Calu3 (cell line): ENCODE measurements around the gene UNC5C. TPM values are rescaled to one million over a fixed set of nuclear protein-coding genes. Genes with fewer than 3 reads are reported as not detected.

ENCODE experiments used
- BruUV-seq: library from RNA; stranded (reverse); fragments of 400-500 nt; replicated peaks from 2 replicates; lab custom pipeline; 2021; lab: Mats Ljungman, UMichigan
- CTCF ChIA-PET: fragments of 300-600 bp; sonication (Branson Sonifier 250); formaldehyde crosslinking; loops from one replicate; lab custom pipeline; 2022; ENCODE audit warnings: antibody characterized with exemption; lab: Charles Lee
- DNase-seq: peaks from one replicate; pipeline ENCODE4 v3.0.0; 2022
- H3K27ac Mint-ChIP-seq: one replicate; pipeline ENCODE4 v1.8.0; 2022; ENCODE audit warnings: mixed read lengths; ENCODE audit not compliant: unreplicated experiment
- H3K27me3 Mint-ChIP-seq: one replicate; pipeline ENCODE4 v1.8.0; 2022; ENCODE audit warnings: mixed read lengths; ENCODE audit not compliant: unreplicated experiment
- H3K36me3 Mint-ChIP-seq: one replicate; pipeline ENCODE4 v1.8.0; 2022; ENCODE audit warnings: mild to moderate bottlenecking, moderate library complexity, mixed read lengths; ENCODE audit not compliant: insufficient read depth, unreplicated experiment
- H3K4me1 Mint-ChIP-seq: one replicate; pipeline ENCODE4 v1.8.0; 2022; ENCODE audit warnings: mild to moderate bottlenecking, low read depth, mixed read lengths; ENCODE audit not compliant: unreplicated experiment
- H3K4me3 Mint-ChIP-seq: one replicate; pipeline ENCODE4 v1.8.0; 2022; ENCODE audit warnings: mild to moderate bottlenecking, low read depth, moderate library complexity, mixed read lengths; ENCODE audit not compliant: unreplicated experiment
- H3K9me3 Mint-ChIP-seq: one replicate; pipeline ENCODE4 v1.8.0; 2022; ENCODE audit warnings: low read depth, mixed read lengths; ENCODE audit not compliant: unreplicated experiment
- intact Hi-C: fragments of 100-400 bp; cut with micrococcal nuclease; formaldehyde crosslinking; loops from one replicate; pipeline ENCODE4 v1.10.0; 2022; ENCODE audit not compliant: unreplicated experiment
- total RNA-seq: library from RNA; stranded (reverse); gene quantifications from 2 replicates; pipeline ENCODE4 v1.2.3, GENCODE V29; 2022
- TF ChIP-seq, protein P1 (sequence below): fragments of 200-600 bp; IDR thresholded peaks from one replicate; pipeline ENCODE4 v1.8.0; 2022; ENCODE audit warnings: antibody characterized with exemption; ENCODE audit not compliant: unreplicated experiment

Gene UNC5C
- total RNA-seq, 1 experiment from 2014 or later = not detected

DNA sequence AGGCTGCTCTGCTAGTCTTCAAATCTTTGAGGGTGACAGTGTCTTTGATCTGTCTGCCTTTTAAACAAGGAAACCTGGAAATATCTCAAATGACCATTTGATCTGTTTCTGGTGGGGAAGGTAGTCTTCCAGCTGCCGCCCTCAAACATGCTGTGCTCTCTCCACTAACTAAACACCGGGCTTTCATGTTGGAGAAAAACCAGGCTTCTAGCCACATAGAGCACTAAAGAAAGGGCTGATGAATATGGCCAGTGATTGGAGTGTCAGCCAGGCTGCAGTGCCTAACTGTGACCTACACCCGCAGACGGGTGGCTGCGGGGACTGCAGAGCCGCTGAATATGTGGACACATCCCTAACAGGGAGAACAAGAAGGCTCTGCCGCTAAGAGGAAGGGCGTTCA is 85.9 kb downstream of the UNC5C start:
- TF ChIP-seq, protein P1, sequence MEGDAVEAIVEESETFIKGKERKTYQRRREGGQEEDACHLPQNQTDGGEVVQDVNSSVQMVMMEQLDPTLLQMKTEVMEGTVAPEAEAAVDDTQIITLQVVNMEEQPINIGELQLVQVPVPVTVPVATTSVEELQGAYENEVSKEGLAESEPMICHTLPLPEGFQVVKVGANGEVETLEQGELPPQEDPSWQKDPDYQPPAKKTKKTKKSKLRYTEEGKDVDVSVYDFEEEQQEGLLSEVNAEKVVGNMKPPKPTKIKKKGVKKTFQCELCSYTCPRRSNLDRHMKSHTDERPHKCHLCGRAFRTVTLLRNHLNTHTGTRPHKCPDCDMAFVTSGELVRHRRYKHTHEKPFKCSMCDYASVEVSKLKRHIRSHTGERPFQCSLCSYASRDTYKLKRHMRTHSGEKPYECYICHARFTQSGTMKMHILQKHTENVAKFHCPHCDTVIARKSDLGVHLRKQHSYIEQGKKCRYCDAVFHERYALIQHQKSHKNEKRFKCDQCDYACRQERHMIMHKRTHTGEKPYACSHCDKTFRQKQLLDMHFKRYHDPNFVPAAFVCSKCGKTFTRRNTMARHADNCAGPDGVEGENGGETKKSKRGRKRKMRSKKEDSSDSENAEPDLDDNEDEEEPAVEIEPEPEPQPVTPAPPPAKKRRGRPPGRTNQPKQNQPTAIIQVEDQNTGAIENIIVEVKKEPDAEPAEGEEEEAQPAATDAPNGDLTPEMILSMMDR = no peak
- H3K4me1 Mint-ChIP-seq = no peaks in the 10 kb centered on the region
- no peaks in the 10 kb centered on the region for H3K36me3 Mint-ChIP-seq
- CTCF ChIA-PET = no interaction called here
- no peak for DNase-seq
- intact Hi-C loops = no loop called here
- no peaks in the 10 kb centered on the region for H3K27me3 Mint-ChIP-seq
- H3K27ac Mint-ChIP-seq = no peak overlapping the region
- no TSS peak for BruUV-seq
- no peaks in the 10 kb centered on the region for H3K9me3 Mint-ChIP-seq
- no peak overlapping the region for H3K4me3 Mint-ChIP-seq

DNA sequence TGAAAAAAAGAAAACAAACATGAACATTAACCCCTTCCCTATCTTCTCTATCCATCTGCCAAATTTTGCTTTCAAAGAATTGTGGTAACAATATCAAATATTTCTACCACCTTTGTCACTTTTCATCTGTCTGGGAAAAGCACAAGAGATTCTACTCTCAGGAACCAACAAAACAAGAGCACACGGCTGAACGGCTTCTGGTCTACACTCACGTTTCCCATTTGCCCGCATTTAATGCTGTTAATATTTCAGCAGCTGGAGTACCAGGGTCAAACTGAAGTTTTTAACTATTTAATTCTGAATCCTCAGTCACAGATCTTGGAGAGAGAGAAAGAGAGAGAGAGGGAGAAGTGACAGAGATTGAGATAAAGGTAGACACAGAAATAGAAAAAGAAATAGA is 91.4 kb downstream of the UNC5C start:
- Mint-ChIP-seq H3K4me3 (no peak overlapping the region), H3K27me3 (no peaks in the 10 kb centered on the region), H3K36me3 (no peaks in the 10 kb centered on the region), H3K9me3 (no peaks in the 10 kb centered on the region), H3K4me1 (no peaks in the 10 kb centered on the region), H3K27ac (no peak overlapping the region)
- CTCF ChIA-PET = no interaction called here
- no peak for DNase-seq
- no TSS peak for BruUV-seq
- intact Hi-C loops = no loop called here
- TF ChIP-seq, protein P1 = no peak

DNA sequence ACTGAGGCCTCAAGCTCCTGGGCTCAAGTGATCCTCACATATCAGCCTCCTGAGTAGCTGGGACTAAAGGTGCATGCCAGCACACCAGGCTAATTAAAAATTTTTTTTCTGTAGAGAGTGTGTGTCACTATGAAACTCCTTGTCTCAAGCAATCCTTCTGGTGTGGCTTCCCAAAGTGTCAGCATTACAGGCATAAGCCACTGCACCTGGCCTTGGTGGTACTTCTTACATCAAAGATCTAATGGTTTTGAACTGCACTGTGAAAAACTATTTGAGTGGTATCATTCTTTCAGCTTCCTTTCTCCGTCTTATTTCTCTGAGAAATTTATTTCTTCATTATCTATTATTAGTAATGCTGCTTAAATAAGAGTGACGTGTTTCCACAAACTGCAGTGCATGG is 98.5 kb downstream of the UNC5C start:
- no peak overlapping the region for H3K27ac Mint-ChIP-seq

DNA sequence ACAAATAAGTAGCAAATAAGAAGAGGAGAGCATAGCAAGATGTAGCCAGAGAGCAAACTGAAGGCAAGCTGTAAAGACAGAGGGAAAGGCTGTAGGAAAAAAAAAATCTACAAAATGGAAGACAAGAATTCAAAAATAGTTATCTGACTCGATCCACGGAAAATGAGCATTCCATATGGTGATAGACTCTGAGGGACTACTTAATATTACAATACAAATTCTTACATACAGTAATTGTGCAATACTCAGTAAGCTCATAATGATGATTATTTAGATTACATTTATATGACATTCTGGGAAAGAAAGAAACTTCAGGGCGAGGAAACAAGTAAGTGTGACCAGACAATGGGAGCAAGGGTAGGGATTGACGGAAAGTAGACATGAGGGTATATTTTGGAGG is 102.6 kb downstream of the UNC5C start:
- CTCF ChIA-PET = no interaction called here
- TF ChIP-seq, protein P1 = no peak
- no peak overlapping the region for H3K4me3 Mint-ChIP-seq

More for the DNA sequence above, 98.5 kb downstream of the UNC5C start:
- no peaks in the 10 kb centered on the region for H3K4me1 Mint-ChIP-seq
- CTCF ChIA-PET = no interaction called here
- no peaks in the 10 kb centered on the region for H3K36me3 Mint-ChIP-seq
- H3K9me3 Mint-ChIP-seq = no peaks in the 10 kb centered on the region
- H3K27me3 Mint-ChIP-seq = no peaks in the 10 kb centered on the region
- intact Hi-C loops = no loop called here
- H3K4me3 Mint-ChIP-seq = no peak overlapping the region
- TF ChIP-seq, protein P1 = no peak
- DNase-seq = no peak
- no TSS peak for BruUV-seq

More for the DNA sequence above, 102.6 kb downstream of the UNC5C start:
- H3K27me3 Mint-ChIP-seq = no peaks in the 10 kb centered on the region
- no peaks in the 10 kb centered on the region for H3K4me1 Mint-ChIP-seq
- no TSS peak for BruUV-seq
- H3K27ac Mint-ChIP-seq = no peak overlapping the region
- intact Hi-C loops = loop anchor here (10.0 kb wide), 1 partner anchor 211 kb away; no protein-coding TSS in a partner anchor
- DNase-seq = no peak
- H3K9me3 Mint-ChIP-seq = no peaks in the 10 kb centered on the region
- H3K36me3 Mint-ChIP-seq = no peaks in the 10 kb centered on the region
